H9 (cell line): Measurements from ENCODE around the gene ADSS1. TPM values are rescaled to one million over a fixed set of nuclear protein-coding genes. Genes with fewer than 3 reads are reported as not detected.

Source experiments
- DNase-seq: peaks from one replicate; pipeline ENCODE4 v3.0.0-alpha.2; 2017
- H2AFZ ChIP-seq: one replicate; pipeline ENCODE4 v1.6.1; 2013; ENCODE audit warnings: mild to moderate bottlenecking, low read length, control low read depth, moderate library complexity
- H2AK5ac ChIP-seq: 2 replicates; pipeline ENCODE4 v1.6.1; 2013; ENCODE audit warnings: low read length, control low read depth, mixed read lengths; ENCODE audit not compliant: insufficient read length
- H2BK120ac ChIP-seq: one replicate; pipeline ENCODE4 v1.6.1; 2013; ENCODE audit warnings: low read depth, mild to moderate bottlenecking, low read length, control low read depth, inconsistent platforms; ENCODE audit not compliant: poor library complexity, severe bottlenecking
- H2BK12ac ChIP-seq: 2 replicates; pipeline ENCODE4 v1.6.1; 2013; ENCODE audit warnings: low read length, control low read depth, mixed read lengths, low read depth; ENCODE audit not compliant: insufficient read length
- H2BK15ac ChIP-seq: 2 replicates; pipeline ENCODE4 v1.6.1; 2013; ENCODE audit warnings: low read depth, low read length, control low read depth
- H2BK20ac ChIP-seq: one replicate; pipeline ENCODE4 v1.6.1; 2013; ENCODE audit warnings: low read depth, mild to moderate bottlenecking, low read length, control low read depth, inconsistent platforms; ENCODE audit not compliant: poor library complexity, severe bottlenecking
- H2BK5ac ChIP-seq: 2 replicates; pipeline ENCODE4 v1.6.1; 2013; ENCODE audit warnings: low read length, control low read depth, mixed read lengths; ENCODE audit not compliant: insufficient read length
- H3K14ac ChIP-seq: 2 replicates; pipeline ENCODE4 v1.6.1; 2013; ENCODE audit warnings: low read length, control low read depth; ENCODE audit not compliant: insufficient read depth
- H3K18ac ChIP-seq: 2 replicates; pipeline ENCODE4 v1.6.1; 2013; ENCODE audit warnings: low read depth, mild to moderate bottlenecking, mixed read lengths, low read length, control low read depth; ENCODE audit not compliant: insufficient read length
- H3K23ac ChIP-seq: 2 replicates; pipeline ENCODE4 v1.6.1; 2013; ENCODE audit warnings: low read length, control low read depth, mixed read lengths, low read depth; ENCODE audit not compliant: insufficient read length
- H3K23me2 ChIP-seq: 2 replicates; pipeline ENCODE4 v1.6.1; 2013; ENCODE audit warnings: low read depth, mild to moderate bottlenecking, mixed read lengths, low read length, control low read depth; ENCODE audit not compliant: insufficient read length, poor library complexity, severe bottlenecking
- H3K27ac ChIP-seq: 2 replicates; pipeline ENCODE4 v1.5.1; 2013; ENCODE audit warnings: low read length, control low read depth, mixed read lengths, low read depth; ENCODE audit not compliant: insufficient read length
- H3K27me3 ChIP-seq: 2 replicates; pipeline ENCODE4 v1.6.1; 2013; ENCODE audit warnings: low read length, control low read depth, inconsistent platforms; ENCODE audit not compliant: insufficient read depth
- H3K4ac ChIP-seq: 2 replicates; pipeline ENCODE4 v1.6.1; 2013; ENCODE audit warnings: low read depth, mild to moderate bottlenecking, control low read depth, inconsistent platforms, low read length, moderate library complexity
- H3K4me1 ChIP-seq: 2 replicates; pipeline ENCODE4 v1.6.1; 2013; ENCODE audit warnings: low read length, control low read depth, inconsistent platforms; ENCODE audit not compliant: insufficient read depth
- H3K4me2 ChIP-seq: 2 replicates; pipeline ENCODE4 v1.6.1; 2013; ENCODE audit warnings: low read length, control low read depth, mixed read lengths; ENCODE audit not compliant: insufficient read length, insufficient read depth
- H3K56ac ChIP-seq: 2 replicates; pipeline ENCODE4 v1.6.1; 2013; ENCODE audit warnings: low read depth, mild to moderate bottlenecking, mixed read lengths, low read length, control low read depth; ENCODE audit not compliant: insufficient read length
- H3K79me1 ChIP-seq: 2 replicates; pipeline ENCODE4 v1.6.1; 2013; ENCODE audit warnings: low read depth, mild to moderate bottlenecking, moderate library complexity, low read length, control low read depth, inconsistent platforms; ENCODE audit not compliant: insufficient read depth, poor library complexity, severe bottlenecking
- H3K79me2 ChIP-seq: 2 replicates; pipeline ENCODE4 v1.6.1; 2013; ENCODE audit warnings: low read length, control low read depth, inconsistent platforms; ENCODE audit not compliant: insufficient read depth
- H3K9ac ChIP-seq: 2 replicates; pipeline ENCODE4 v1.6.1; 2013; ENCODE audit warnings: low read length, control low read depth, mixed read lengths; ENCODE audit not compliant: insufficient read length; ENCODE audit errors: extremely low read depth
- H3K9me3 ChIP-seq: one replicate; pipeline ENCODE4 v1.6.1; 2013; ENCODE audit warnings: low read depth, low read length, inconsistent platforms; ENCODE audit not compliant: control insufficient read depth
- H3T11ph ChIP-seq: one replicate; pipeline ENCODE4 v1.6.1; 2013; ENCODE audit warnings: mild to moderate bottlenecking, low read length, control low read depth, inconsistent platforms
- H4K20me1 ChIP-seq: one replicate; pipeline ENCODE4 v1.6.1; 2013; ENCODE audit not compliant: control insufficient read depth, insufficient read length, insufficient read depth
- H4K5ac ChIP-seq: 2 replicates; pipeline ENCODE4 v1.6.1; 2013; ENCODE audit warnings: low read depth, mild to moderate bottlenecking, mixed read lengths, low read length, control low read depth; ENCODE audit not compliant: insufficient read length
- H4K8ac ChIP-seq: replicated peaks from 2 replicates; pipeline ENCODE4 v1.6.1; 2013; ENCODE audit warnings: low read length, control low read depth, mixed read lengths, low read depth; ENCODE audit not compliant: insufficient read length
- H4K91ac ChIP-seq: 2 replicates; pipeline ENCODE4 v1.6.1; 2013; ENCODE audit warnings: low read depth, mild to moderate bottlenecking, moderate library complexity, mixed read lengths, low read length, control low read depth; ENCODE audit not compliant: insufficient read length
- H3K27ac Mint-ChIP-seq, 3 experiments: 2 replicates in 2 of 3; 3 replicates in 1 of 3; pipeline ENCODE4 v1.8.0; 2020 to 2021; ENCODE audit warnings: mixed read lengths in 3 of 3, mild to moderate bottlenecking in 1 of 3, moderate library complexity in 1 of 3
- H3K27me3 Mint-ChIP-seq: 2 replicates; pipeline ENCODE4 v1.8.0; 2021; ENCODE audit warnings: low read depth, mild to moderate bottlenecking, moderate library complexity, mixed read lengths
- H3K36me3 Mint-ChIP-seq, 3 experiments: 2 replicates in 2 of 3; 3 replicates in 1 of 3; pipeline ENCODE4 v1.8.0; 2020 to 2021; ENCODE audit warnings: low read depth in 3 of 3, mixed read lengths in 3 of 3; ENCODE audit not compliant: insufficient read depth in 1 of 3
- H3K4me1 Mint-ChIP-seq, 2 experiments: 2 replicates each; pipeline ENCODE4 v1.8.0; 2020; ENCODE audit warnings: mixed read lengths in 2 of 2
- H3K4me3 Mint-ChIP-seq, 2 experiments: 2 replicates in 1 of 2; 3 replicates in 1 of 2; pipeline ENCODE4 v1.8.0; 2020 to 2021; ENCODE audit warnings: mild to moderate bottlenecking in 2 of 2, mixed read lengths in 2 of 2, moderate library complexity in 1 of 2
- H3K9me3 Mint-ChIP-seq, 2 experiments: 2 replicates in 1 of 2; 3 replicates in 1 of 2; pipeline ENCODE4 v1.8.0; 2020; ENCODE audit warnings: mild to moderate bottlenecking in 2 of 2, mixed read lengths in 2 of 2, moderate library complexity in 1 of 2
- WGBS: extraction: QIAGEN DNeasy Blood & Tissue Kit; methylation state at CpG from one replicate; pipeline ENCODE4 v1.1.7; 2013; ENCODE audit warnings: missing lambda C conversion rate, low lambda C conversion rate, mixed read lengths; ENCODE audit not compliant: insufficient read length; ENCODE audit errors: extremely low coverage; 5-methylcytosine and 5-hydroxymethylcytosine counted together
- total RNA-seq: library from RNA; stranded (reverse); gene quantifications from 2 replicates; pipeline ENCODE4 v1.2.1, GENCODE V29; 2021
- TF ChIP-seq, protein P1 (sequence below): fragments of 200-600 bp; sonication (generic); conservative IDR thresholded peaks from 3 replicates; pipeline ENCODE4 v1.8.0; 2021; ENCODE audit warnings: antibody characterized with exemption, mild to moderate bottlenecking

The ADSS1 gene
- total RNA-seq, 1 experiment from 2014 or later: 8.5 TPM

DNA sequence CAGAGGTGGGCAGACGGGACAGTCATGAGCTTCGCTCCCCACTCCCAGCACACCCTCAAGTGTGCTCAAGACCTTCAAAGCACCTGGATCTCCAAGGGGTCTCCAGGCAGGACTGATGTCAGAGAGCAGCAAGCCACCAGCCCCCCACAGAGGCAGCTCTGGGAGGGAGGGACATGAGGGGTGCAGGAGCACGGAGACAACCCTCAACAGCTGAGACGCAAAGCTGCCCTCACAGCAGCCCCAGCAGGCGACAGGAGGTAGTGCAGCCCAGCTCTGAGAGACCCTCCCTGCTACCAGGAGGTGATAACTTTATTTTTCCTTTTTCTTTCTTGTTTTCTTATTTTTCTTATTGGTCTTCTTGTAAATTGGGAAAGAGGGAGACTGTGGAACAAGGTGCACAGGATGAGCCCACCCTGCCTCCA, 46.8 kb downstream of the ADSS1 start:
- Mint-ChIP-seq H3K27ac (peak overlapping the region in 1 of 3 experiments; percentile 39; a peak in 1 of 7 replicates), H3K9me3 (peaks cover 3 to 12% of the 10 kb centered on the region in 2 experiments), H3K36me3 (peaks cover 32 to 51% (median 45%) of the 10 kb centered on the region in 3 experiments), H3K27me3 (no peaks in the 10 kb centered on the region), H3K4me1 (peaks cover 15 to 21% of the 10 kb centered on the region in 2 experiments), H3K4me3 (no peak overlapping the region; a peak in 1 of 5 replicates)
- no peak overlapping the region for H2BK20ac ChIP-seq
- H2BK12ac ChIP-seq: no peak overlapping the region
- no CpG with 5 or more reads among the region's 5 CpGs for WGBS
- H3K4me2 ChIP-seq: no peak overlapping the region
- H4K91ac ChIP-seq: no peak overlapping the region
- no peak overlapping the region for H2BK15ac ChIP-seq
- no peak overlapping the region for H4K5ac ChIP-seq
- no peak overlapping the region for H2AFZ ChIP-seq
- no peak overlapping the region for H4K8ac ChIP-seq
- H3K9me3 ChIP-seq: no peaks in the 10 kb centered on the region
- no peaks in the 10 kb centered on the region for H4K20me1 ChIP-seq
- H2BK5ac ChIP-seq: no peak overlapping the region
- no peaks in the 10 kb centered on the region for H3K79me2 ChIP-seq
- no peak overlapping the region for H3K23ac ChIP-seq
- H3K18ac ChIP-seq: no peak overlapping the region
- H3K4ac ChIP-seq: no peak overlapping the region
- H3K14ac ChIP-seq: no peak overlapping the region
- no peaks in the 10 kb centered on the region for H3K79me1 ChIP-seq
- peaks cover 2% of the 10 kb centered on the region for H3K23me2 ChIP-seq
- H3K27ac ChIP-seq: no peak overlapping the region
- H3K56ac ChIP-seq: no peak overlapping the region
- no peak overlapping the region for H3K9ac ChIP-seq
- no peak overlapping the region for H3T11ph ChIP-seq
- no peak overlapping the region for H2BK120ac ChIP-seq
- H3K27me3 ChIP-seq: no peaks in the 10 kb centered on the region
- H3K4me1 ChIP-seq: no peaks in the 10 kb centered on the region
- TF ChIP-seq, protein P1, sequence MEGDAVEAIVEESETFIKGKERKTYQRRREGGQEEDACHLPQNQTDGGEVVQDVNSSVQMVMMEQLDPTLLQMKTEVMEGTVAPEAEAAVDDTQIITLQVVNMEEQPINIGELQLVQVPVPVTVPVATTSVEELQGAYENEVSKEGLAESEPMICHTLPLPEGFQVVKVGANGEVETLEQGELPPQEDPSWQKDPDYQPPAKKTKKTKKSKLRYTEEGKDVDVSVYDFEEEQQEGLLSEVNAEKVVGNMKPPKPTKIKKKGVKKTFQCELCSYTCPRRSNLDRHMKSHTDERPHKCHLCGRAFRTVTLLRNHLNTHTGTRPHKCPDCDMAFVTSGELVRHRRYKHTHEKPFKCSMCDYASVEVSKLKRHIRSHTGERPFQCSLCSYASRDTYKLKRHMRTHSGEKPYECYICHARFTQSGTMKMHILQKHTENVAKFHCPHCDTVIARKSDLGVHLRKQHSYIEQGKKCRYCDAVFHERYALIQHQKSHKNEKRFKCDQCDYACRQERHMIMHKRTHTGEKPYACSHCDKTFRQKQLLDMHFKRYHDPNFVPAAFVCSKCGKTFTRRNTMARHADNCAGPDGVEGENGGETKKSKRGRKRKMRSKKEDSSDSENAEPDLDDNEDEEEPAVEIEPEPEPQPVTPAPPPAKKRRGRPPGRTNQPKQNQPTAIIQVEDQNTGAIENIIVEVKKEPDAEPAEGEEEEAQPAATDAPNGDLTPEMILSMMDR: peak; percentile 70
- no peak for DNase-seq
- H2AK5ac ChIP-seq: no peak overlapping the region
